ENCODE results near the gene FANCC.

The FANCC gene

GRCh38 chr9:95125652-95126051 is 191.9 kb downstream of the FANCC start:
- DNase-seq (ENCODE audit: low read depth in 2 of 2): no peak

GRCh38 chr9:95124582-95125367 is 192.7 kb downstream of the FANCC start:
- DNase-seq (ENCODE audit: low read depth in 2 of 2): no peak

- DNase-seq (ENCODE audit: low read depth in 2 of 2): no peak
Measured at GRCh38 chr9:95120781-95121370, 196.6 kb downstream of the FANCC start.

- DNase-seq (ENCODE audit: low read depth in 2 of 2): no peak
Measured at GRCh38 chr9:95118596-95118995, 198.9 kb downstream of the FANCC start.

- DNase-seq (ENCODE audit: low read depth in 2 of 2): no peak
Measured at GRCh38 chr9:95116808-95117204, 200.7 kb downstream of the FANCC start.

- DNase-seq (ENCODE audit: low read depth in 2 of 2): no peak
Measured at GRCh38 chr9:95116002-95116807, 201.3 kb downstream of the FANCC start.

- DNase-seq (ENCODE audit: low read depth in 2 of 2): no peak
Measured at GRCh38 chr9:95115104-95115503, 202.4 kb downstream of the FANCC start.

- no peak for DNase-seq (ENCODE audit: low read depth in 2 of 2)
Measured at GRCh38 chr9:95112436-95113280, 204.9 kb downstream of the FANCC start.

- DNase-seq (ENCODE audit: low read depth in 2 of 2): no peak
Measured at GRCh38 chr9:95111716-95112115, 205.8 kb downstream of the FANCC start.

GRCh38 chr9:95110921-95111525 is 206.5 kb downstream of the FANCC start:
- DNase-seq (ENCODE audit: low read depth in 2 of 2): no peak

GRCh38 chr9:95109456-95109855 is 208.1 kb downstream of the FANCC start:
- DNase-seq (ENCODE audit: low read depth in 2 of 2): no peak

GRCh38 chr9:95108777-95109176 is 208.7 kb downstream of the FANCC start:
- DNase-seq (ENCODE audit: low read depth in 2 of 2): no peak

- DNase-seq (ENCODE audit: low read depth in 2 of 2): no peak
Measured at GRCh38 chr9:95107976-95108375, 209.5 kb downstream of the FANCC start.

GRCh38 chr9:95107001-95107749 is 210.3 kb downstream of the FANCC start:
- DNase-seq (ENCODE audit: low read depth in 2 of 2): no peak

GRCh38 chr9:95105519-95106287 is 211.8 kb downstream of the FANCC start:
- DNase-seq (ENCODE audit: low read depth in 2 of 2): no peak

- DNase-seq (ENCODE audit: low read depth in 2 of 2): no peak
Measured at GRCh38 chr9:95104980-95105379, 212.5 kb downstream of the FANCC start.

- no peak for DNase-seq (ENCODE audit: low read depth in 2 of 2)
Measured at GRCh38 chr9:95104581-95104960, 212.9 kb downstream of the FANCC start.

- DNase-seq (ENCODE audit: low read depth in 2 of 2): no peak
Measured at GRCh38 chr9:95103871-95104580, 213.5 kb downstream of the FANCC start.

- no peak for DNase-seq (ENCODE audit: low read depth in 2 of 2)
Measured at GRCh38 chr9:95103281-95103771, 214.2 kb downstream of the FANCC start.
